Pancreas (tissue), 10 donors: ENCODE data around the gene PAWR. TPM values are rescaled to one million over a fixed set of nuclear protein-coding genes. Genes with fewer than 3 reads are reported as not detected.
A peak's percentile ranks its signal among the peaks of the same experiment; 100 is the strongest.

ENCODE experiments used
- ATAC-seq, 4 donors: fragments of 200-7000 bp; cut with Tn5 transposase; one replicate each; pipeline versions ENCODE4 v1.8.0 to v1.9.1; 2020; ENCODE audit warnings: mild to moderate bottlenecking in 4 of 4, moderate library complexity in 4 of 4
- DNase-seq, 6 donors: peaks; one replicate each; pipeline ENCODE4 v3.0.0-alpha.2; 2020
- FAIRE-seq: peaks from 2 replicates; lab custom pipeline; 2012; peaks lifted over from hg19 to GRCh38; lab: Jason Lieb, UNC
- H3K27ac ChIP-seq, 4 donors: fragments of 200-600 bp; sonication (generic); 1 replicate in 3 of 4; 2 replicates in 1 of 4; pipeline versions ENCODE4 v1.5.0 to v1.8.0; 2020
- H3K27me3 ChIP-seq, 4 donors: fragments of 200-600 bp; one replicate each; pipeline ENCODE4 v1.8.0; 2021
- H3K36me3 ChIP-seq, 3 donors: fragments of 200-600 bp; sonication (generic) in 1 of 3; one replicate each; pipeline versions ENCODE4 v1.5.0 to v1.8.0; 2020 to 2021
- H3K4me1 ChIP-seq, 3 donors: fragments of 200-600 bp; one replicate each; pipeline ENCODE4 v1.8.0; 2021
- H3K4me3 ChIP-seq, 4 donors: fragments of 200-600 bp; sonication (generic) in 2 of 4; one replicate each; pipeline versions ENCODE4 v1.5.0 to v1.8.0; 2020 to 2021
- H3K9me3 ChIP-seq, 4 donors: fragments of 200-600 bp; one replicate each; pipeline ENCODE4 v1.8.0; 2021
- WGBS, 2 donors: extraction: QIAGEN DNeasy Blood & Tissue Kit; methylation state at CpG; one replicate each; pipeline ENCODE4 v1.1.7; 2013; 5-methylcytosine and 5-hydroxymethylcytosine counted together
- intact Hi-C, 3 donors: fragments of 100-400 bp; cut with DNase I; formaldehyde crosslinking; loops; one replicate each; pipeline versions ENCODE4 v1.11.1 to v1.14.2; 2022
- polyA plus RNA-seq, 2 donors: library from polyadenylated mRNA; stranded (reverse); fragments of 200-250 nt; gene quantifications; one replicate each; pipeline ENCODE4 v1.2.3, GENCODE V29; 2013
- total RNA-seq, 6 donors: library from RNA; stranded (reverse); fragmentation: NEBNext Ultra II Directional in 4 of 6; extraction: Animal tissue kit (Norgen Biotek cat#: 25700) in 4 of 6; gene quantifications; one replicate each; pipeline versions ENCODE4 v1.2.1 to v1.2.4, GENCODE V29; 2021 to 2023
- TF ChIP-seq, protein P1 (sequence below), 4 donors: fragments of 200-600 bp; sonication (generic) in 3 of 4; IDR thresholded peaks; one replicate each; pipeline versions ENCODE4 v1.5.0 to v1.8.0; 2021; ENCODE audit warnings: antibody characterized with exemption in 4 of 4
- donor health status: healthy with polysubstance abuse.
- donor health status: DM: no; HTN: no; CAD: no; lungs with moderate emphysema.
- donor health status: DM: no; HTN: no; CAD: no.
- donor health status: control.
- donor health status: control.
- donor health status: Bipolar disorder and iron deficiency.
- donor health status: DM: yes; HTN: yes; CAD: no.
- donor health status: DM: no; HTN: no; CAD: no.
- donor health status: DM: no; HTN: no; CAD: no.
- donor health status: DM: yes; HTN: yes; CAD: no.

PAWR gene
- total and polyA plus RNA-seq, 8 donors = 18.8 to 64.4 (median 37.3) TPM

GRCh38 chr12:79664518-79664917 is 26.2 kb downstream of the PAWR start:
- DNase-seq = no peak
- Histone ChIP-seq H3K27me3 (no peaks in the 10 kb centered on the region), H3K9me3 (no peaks in the 10 kb centered on the region), H3K4me1 (peaks cover 3 to 9% (median 6%) of the 10 kb centered on the region in 3 donors), H3K36me3 (no peaks in the 10 kb centered on the region), H3K4me3 (no peak overlapping the region), H3K27ac (no peak overlapping the region)
- 93 to 96% methylated on average over 4 of the region's 4 CpGs for WGBS, 2 donors
- intact Hi-C loops = no loop called here
- no peak for ATAC-seq
- FAIRE-seq = no peak
- TF ChIP-seq, protein P1, sequence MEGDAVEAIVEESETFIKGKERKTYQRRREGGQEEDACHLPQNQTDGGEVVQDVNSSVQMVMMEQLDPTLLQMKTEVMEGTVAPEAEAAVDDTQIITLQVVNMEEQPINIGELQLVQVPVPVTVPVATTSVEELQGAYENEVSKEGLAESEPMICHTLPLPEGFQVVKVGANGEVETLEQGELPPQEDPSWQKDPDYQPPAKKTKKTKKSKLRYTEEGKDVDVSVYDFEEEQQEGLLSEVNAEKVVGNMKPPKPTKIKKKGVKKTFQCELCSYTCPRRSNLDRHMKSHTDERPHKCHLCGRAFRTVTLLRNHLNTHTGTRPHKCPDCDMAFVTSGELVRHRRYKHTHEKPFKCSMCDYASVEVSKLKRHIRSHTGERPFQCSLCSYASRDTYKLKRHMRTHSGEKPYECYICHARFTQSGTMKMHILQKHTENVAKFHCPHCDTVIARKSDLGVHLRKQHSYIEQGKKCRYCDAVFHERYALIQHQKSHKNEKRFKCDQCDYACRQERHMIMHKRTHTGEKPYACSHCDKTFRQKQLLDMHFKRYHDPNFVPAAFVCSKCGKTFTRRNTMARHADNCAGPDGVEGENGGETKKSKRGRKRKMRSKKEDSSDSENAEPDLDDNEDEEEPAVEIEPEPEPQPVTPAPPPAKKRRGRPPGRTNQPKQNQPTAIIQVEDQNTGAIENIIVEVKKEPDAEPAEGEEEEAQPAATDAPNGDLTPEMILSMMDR (IDR thresholded peaks at IDR 0.05) = no peak

DNA sequence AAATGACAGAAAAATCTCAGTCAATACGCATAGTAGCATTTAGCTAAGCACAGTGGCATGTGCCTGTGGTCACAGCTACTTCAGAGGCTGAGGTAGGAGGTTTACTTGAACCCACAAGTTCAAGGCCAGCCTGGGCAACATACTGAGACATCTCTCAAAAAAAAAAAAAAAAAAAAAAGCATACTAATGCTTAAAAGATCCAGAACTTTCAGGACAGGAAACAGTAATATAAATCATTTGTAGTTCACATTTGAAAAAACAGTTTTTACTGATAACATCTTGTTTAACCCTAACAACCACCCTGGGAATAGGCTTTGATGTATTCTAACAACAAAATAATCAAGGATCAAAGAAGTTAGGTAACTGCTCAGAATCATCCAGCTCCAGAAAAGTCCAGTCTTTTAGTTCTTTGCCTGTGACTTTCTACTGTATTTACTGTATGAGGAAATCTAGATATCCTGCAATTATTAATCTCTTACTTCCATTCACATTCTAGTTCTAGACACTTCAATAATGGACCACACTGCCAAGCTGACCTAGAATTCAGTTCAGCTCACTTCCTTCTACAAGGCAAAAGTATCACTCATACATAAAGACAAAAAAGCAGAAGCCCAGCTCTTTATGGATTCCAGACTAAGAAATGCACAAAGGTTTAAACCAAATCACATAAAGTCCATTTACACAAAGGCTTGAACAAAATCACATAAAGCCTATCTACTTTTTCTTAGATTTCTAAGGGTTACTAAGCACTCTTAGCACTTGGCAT is 28.5 kb downstream of the PAWR start:
- TF ChIP-seq, protein P1 (IDR thresholded peaks at IDR 0.05) = no peak
- Histone ChIP-seq H3K36me3 (no peaks in the 10 kb centered on the region), H3K4me3 (no peak overlapping the region), H3K9me3 (no peaks in the 10 kb centered on the region), H3K4me1 (peaks cover 7 to 10% (median 10%) of the 10 kb centered on the region in 3 donors), H3K27ac (no peak overlapping the region), H3K27me3 (no peaks in the 10 kb centered on the region)
- intact Hi-C loops = no loop called here
- ATAC-seq (no peak), DNase-seq (no peak), FAIRE-seq (no peak)
- 93 to 98% methylated on average over 1 of the region's 1 CpG for WGBS, 2 donors

DNA sequence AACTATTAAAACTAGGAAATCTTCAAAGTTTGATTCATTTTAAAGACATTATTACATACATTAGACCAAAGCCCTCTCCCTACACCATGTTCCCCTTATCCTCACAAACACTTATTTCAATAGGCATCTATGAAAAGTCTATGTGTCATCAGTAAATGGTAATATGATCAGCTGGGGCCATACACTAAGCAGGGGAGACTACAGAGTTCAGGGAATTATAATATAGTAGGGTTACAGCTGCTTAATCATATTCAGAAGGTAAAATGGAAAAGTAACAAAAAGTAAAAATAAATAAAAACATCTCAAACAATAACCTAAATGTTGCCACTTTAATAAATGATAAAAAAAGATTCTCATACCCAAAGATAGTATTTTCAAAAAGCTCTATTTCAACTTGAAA is 29.1 kb downstream of the PAWR start:
- intact Hi-C loops = no loop called here
- ATAC-seq (no peak), DNase-seq (no peak), FAIRE-seq (no peak)
- Histone ChIP-seq H3K4me3 (no peak overlapping the region), H3K27ac (no peak overlapping the region), H3K36me3 (no peaks in the 10 kb centered on the region), H3K27me3 (no peaks in the 10 kb centered on the region), H3K9me3 (no peaks in the 10 kb centered on the region), H3K4me1 (peaks cover 7 to 10% (median 10%) of the 10 kb centered on the region in 3 donors)
- TF ChIP-seq, protein P1 (IDR thresholded peaks at IDR 0.05) = no peak

GRCh38 chr12:79659961-79660431 is 30.8 kb downstream of the PAWR start:
- 6 to 11% methylated on average over 1 of the region's 1 CpG for WGBS, 2 donors
- Histone ChIP-seq H3K9me3 (no peaks in the 10 kb centered on the region), H3K4me1 (peaks cover 7 to 10% (median 10%) of the 10 kb centered on the region in 3 donors), H3K27me3 (no peaks in the 10 kb centered on the region), H3K27ac (peak overlapping the region in 2 of 4 donors; percentile 7 to 18), H3K4me3 (no peak overlapping the region), H3K36me3 (no peaks in the 10 kb centered on the region)
- TF ChIP-seq, protein P1 (IDR thresholded peaks at IDR 0.05) = no peak
- ATAC-seq (peak in 3 of 4 donors; percentile 63 to 91 (median 83)), DNase-seq (no peak), FAIRE-seq (peak; percentile 57)
- intact Hi-C loops = no loop called here

DNA sequence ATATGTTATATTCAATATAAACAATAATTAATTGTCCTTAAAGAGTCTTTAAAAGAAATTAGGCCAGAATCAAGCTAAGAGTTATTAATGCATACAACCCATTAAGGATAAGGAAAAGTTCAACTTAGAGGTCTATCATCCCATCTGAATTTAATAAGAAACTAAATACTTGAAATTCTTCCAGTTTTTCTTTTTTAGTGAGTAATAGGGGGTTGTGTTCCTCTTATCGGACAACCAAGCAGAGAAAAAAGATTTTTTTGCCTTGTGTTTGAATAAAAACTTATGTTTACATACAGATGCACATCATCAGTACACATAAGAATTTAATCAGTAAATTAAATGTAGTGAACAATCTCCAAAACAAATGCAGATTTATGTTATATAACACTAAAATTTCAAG is 32.5 kb downstream of the PAWR start:
- Histone ChIP-seq H3K27me3 (no peaks in the 10 kb centered on the region), H3K9me3 (no peaks in the 10 kb centered on the region), H3K27ac (no peak overlapping the region), H3K4me3 (no peak overlapping the region), H3K4me1 (peaks cover 7 to 10% (median 10%) of the 10 kb centered on the region in 3 donors), H3K36me3 (no peaks in the 10 kb centered on the region)
- TF ChIP-seq, protein P1 (IDR thresholded peaks at IDR 0.05) = no peak
- FAIRE-seq (no peak), ATAC-seq (no peak), DNase-seq (no peak)
- intact Hi-C loops = no loop called here
- WGBS, 2 donors = 42 to 43% methylated on average over 1 of the region's 1 CpG
